Measurements from ENCODE around the gene CDC23.

DNA sequence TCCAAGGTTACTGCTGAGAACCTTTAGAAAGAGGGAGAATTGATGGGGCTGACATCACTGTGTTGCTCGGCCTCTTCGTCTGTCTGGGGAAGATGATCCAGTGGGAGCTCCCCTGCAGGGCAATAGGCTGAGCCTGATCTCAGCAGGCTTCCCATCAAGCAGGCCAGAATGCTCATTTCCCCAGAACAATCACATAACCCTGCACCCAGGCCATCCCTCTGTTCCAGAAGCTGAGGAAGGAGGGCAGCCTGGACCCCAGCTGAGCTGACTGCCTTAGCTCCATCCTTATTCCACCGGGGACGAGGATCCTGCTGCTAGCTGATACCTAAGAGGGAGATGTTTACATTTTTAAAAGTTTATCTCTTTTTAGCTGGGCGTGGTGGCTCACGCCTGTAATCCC, 11.6 kb upstream of the CDC23 start:
- TF ChIP-seq, protein P1, sequence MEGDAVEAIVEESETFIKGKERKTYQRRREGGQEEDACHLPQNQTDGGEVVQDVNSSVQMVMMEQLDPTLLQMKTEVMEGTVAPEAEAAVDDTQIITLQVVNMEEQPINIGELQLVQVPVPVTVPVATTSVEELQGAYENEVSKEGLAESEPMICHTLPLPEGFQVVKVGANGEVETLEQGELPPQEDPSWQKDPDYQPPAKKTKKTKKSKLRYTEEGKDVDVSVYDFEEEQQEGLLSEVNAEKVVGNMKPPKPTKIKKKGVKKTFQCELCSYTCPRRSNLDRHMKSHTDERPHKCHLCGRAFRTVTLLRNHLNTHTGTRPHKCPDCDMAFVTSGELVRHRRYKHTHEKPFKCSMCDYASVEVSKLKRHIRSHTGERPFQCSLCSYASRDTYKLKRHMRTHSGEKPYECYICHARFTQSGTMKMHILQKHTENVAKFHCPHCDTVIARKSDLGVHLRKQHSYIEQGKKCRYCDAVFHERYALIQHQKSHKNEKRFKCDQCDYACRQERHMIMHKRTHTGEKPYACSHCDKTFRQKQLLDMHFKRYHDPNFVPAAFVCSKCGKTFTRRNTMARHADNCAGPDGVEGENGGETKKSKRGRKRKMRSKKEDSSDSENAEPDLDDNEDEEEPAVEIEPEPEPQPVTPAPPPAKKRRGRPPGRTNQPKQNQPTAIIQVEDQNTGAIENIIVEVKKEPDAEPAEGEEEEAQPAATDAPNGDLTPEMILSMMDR (IDR thresholded peaks at IDR 0.05): no peak
- no peak for TF ChIP-seq POLR2A (IDR thresholded peaks at IDR 0.05)
- TF ChIP-seq EP300 (IDR thresholded peaks at IDR 0.05): no peak
- TF ChIP-seq POLR2AphosphoS5 (IDR thresholded peaks at IDR 0.05): no peak
